Panc1 (cell line): ENCODE measurements around the gene NDUFB3. TPM values are rescaled to one million over a fixed set of nuclear protein-coding genes. Genes with fewer than 3 reads are reported as not detected.

Source experiments
- ATAC-seq: fragments of 200-7000 bp; cut with Tn5 transposase; 2 replicates; pipeline ENCODE4 v1.9.1; 2020; ENCODE audit warnings: mild to moderate bottlenecking, moderate library complexity
- BruUV-seq: library from RNA; stranded (reverse); fragments of 400-500 nt; replicated peaks from 2 replicates; lab custom pipeline; 2021; lab: Mats Ljungman, UMichigan
- CTCF ChIA-PET: fragments of 300-600 bp; sonication (Branson Sonifier 250); formaldehyde crosslinking; loops from one replicate; lab custom pipeline; 2022; ENCODE audit warnings: antibody characterized with exemption; lab: Charles Lee
- POLR2A ChIA-PET: fragments of 300-600 bp; sonication (Branson Sonifier 250); formaldehyde crosslinking; loops from one replicate; lab custom pipeline; 2022; ENCODE audit warnings: antibody characterized with exemption; lab: Charles Lee
- DNase-seq: peaks from one replicate; pipeline ENCODE4 v3.0.0-alpha.2; 2010; ENCODE audit warnings: low read depth, low spot score
- H3K27ac ChIP-seq: 2 replicates; pipeline ENCODE4 v1.5.1; 2011; ENCODE audit warnings: mild to moderate bottlenecking, low read length, inconsistent platforms
- H3K27me3 ChIP-seq: fragments of 200-500 bp; sonication (Bioruptor generic); 2 replicates; pipeline ENCODE4 v1.6.0; 2014; ENCODE audit warnings: low read length, inconsistent platforms; ENCODE audit not compliant: control insufficient read depth, insufficient read depth
- H3K36me3 ChIP-seq: fragments of 200-500 bp; sonication (Bioruptor generic); 2 replicates; pipeline ENCODE4 v1.5.1; 2014; ENCODE audit warnings: inconsistent platforms, mild to moderate bottlenecking, low read length, moderate library complexity; ENCODE audit not compliant: control insufficient read depth, insufficient read depth
- H3K4me1 ChIP-seq: 2 replicates; pipeline ENCODE4 v1.5.1; 2011; ENCODE audit warnings: inconsistent platforms, mild to moderate bottlenecking, low read length, moderate library complexity; ENCODE audit not compliant: control insufficient read depth, insufficient read depth
- H3K4me3 ChIP-seq, 2 experiments: 2 replicates each; pipeline ENCODE4 v1.5.1; 2011 to 2012; ENCODE audit warnings: low read depth in 2 of 2, low read length in 2 of 2, mild to moderate bottlenecking in 2 of 2, inconsistent platforms in 1 of 2, moderate library complexity in 1 of 2
- H3K9me3 ChIP-seq: fragments of 200-500 bp; sonication (Bioruptor generic); 2 replicates; pipeline ENCODE4 v1.5.1; 2014; ENCODE audit warnings: low read depth, mild to moderate bottlenecking, inconsistent platforms, low read length, moderate library complexity; ENCODE audit not compliant: control insufficient read depth, insufficient read depth
- CTCF ChIP-seq: fragments of 450-650 bp; IDR thresholded peaks from 2 replicates; pipeline ENCODE4 v1.5.1; 2017; ENCODE audit warnings: mild to moderate bottlenecking
- POLR2AphosphoS5 ChIP-seq: IDR thresholded peaks from 2 replicates; pipeline ENCODE4 v1.6.1; 2012; ENCODE audit warnings: mild to moderate bottlenecking, low read depth, low read length, moderate library complexity
- REST ChIP-seq, 2 experiments: IDR thresholded peaks; 2 replicates each; pipeline ENCODE4 v1.6.1; 2011 to 2012; ENCODE audit warnings: low read depth in 2 of 2, control low read depth in 1 of 2, low read length in 1 of 2, mild to moderate bottlenecking in 1 of 2, moderate library complexity in 1 of 2; ENCODE audit not compliant: insufficient read depth in 1 of 2
- SIN3A ChIP-seq: IDR thresholded peaks from 2 replicates; pipeline ENCODE4 v1.6.1; 2012; ENCODE audit warnings: low read depth, mild to moderate bottlenecking, low read length, moderate library complexity, borderline replicate concordance; ENCODE audit not compliant: insufficient read depth
- TCF7L2 ChIP-seq: IDR thresholded peaks from 2 replicates; pipeline ENCODE4 v1.6.1; 2011; ENCODE audit warnings: mild to moderate bottlenecking, low read depth, low read length, inconsistent platforms
- in situ Hi-C: cut with HindIII; loops from 2 replicates; pipeline ENCODE4 v1.10.0; 2016; ENCODE audit warnings: low sequenced_read_pairs, low pct_unique_long_range_greater_than_20kb
- intact Hi-C: fragments of 100-400 bp; cut with micrococcal nuclease; formaldehyde crosslinking; loops from one replicate; pipeline ENCODE4 v1.10.0; 2022; ENCODE audit not compliant: unreplicated experiment
- total RNA-seq: library from RNA; stranded (reverse); gene quantifications from one replicate; pipeline ENCODE4 v1.2.1, GENCODE V29; 2021; ENCODE audit not compliant: unreplicated experiment

Gene NDUFB3
- total RNA-seq, 1 experiment from 2014 or later, result 88.6 TPM

- DNase-seq, result no peak
- no peaks in the 10 kb centered on the region for H3K36me3 ChIP-seq
- TF ChIP-seq POLR2AphosphoS5, result no peak
- TF ChIP-seq CTCF, result no peak
- no peak for TF ChIP-seq TCF7L2
- no peak for TF ChIP-seq REST (IDR thresholded peaks at IDR 0.05; ENCODE audit: insufficient read depth in 1 of 2, low read depth in 2 of 2, low read length in 1 of 2)
- no peak for TF ChIP-seq SIN3A
- no TSS peak for BruUV-seq
- H3K4me1 ChIP-seq, result peaks cover 84% of the 10 kb centered on the region
- ChIA-PET POLR2A (interaction anchor here (0.6 to 1.5 kb wide), 2 partner anchors 9 to 140 kb away, joined by 5 to 10 read pairs; no protein-coding TSS in a partner anchor), CTCF (no interaction called here)
- no peak for ATAC-seq
- H3K27ac ChIP-seq, result peak overlapping the region; percentile 80
- intact Hi-C loops, result no loop called here
- no peaks in the 10 kb centered on the region for H3K27me3 ChIP-seq
- H3K9me3 ChIP-seq, result no peaks in the 10 kb centered on the region
- in situ Hi-C loops, result no loop called here
- 0 out of 4 replicates have a peak overlapping the region, but pooled peaks of 1 of the 2 experiments have one; percentile 21 for H3K4me3 ChIP-seq
Measured at GRCh38 chr2:201126308-201127151, 54.7 kb downstream of the NDUFB3 start.

GRCh38 chr2:201127152-201127511 is 55.3 kb downstream of the NDUFB3 start:
- Histone ChIP-seq H3K27ac (peak overlapping the region; percentile 80), H3K27me3 (no peaks in the 10 kb centered on the region), H3K36me3 (no peaks in the 10 kb centered on the region), H3K4me1 (peaks cover 78% of the 10 kb centered on the region), H3K9me3 (no peaks in the 10 kb centered on the region), H3K4me3 (peak overlapping the region in 1 of 2 experiments; percentile 21; a peak in 1 of 4 replicates)
- in situ Hi-C loops (no loop called here), intact Hi-C loops (no loop called here)
- TF ChIP-seq SIN3A (no peak), REST (IDR thresholded peaks at IDR 0.05; ENCODE audit: insufficient read depth in 1 of 2, low read depth in 2 of 2, low read length in 1 of 2) (no peak), CTCF (no peak), TCF7L2 (no peak), POLR2AphosphoS5 (no peak)
- ATAC-seq, result no peak
- DNase-seq, result no peak
- ChIA-PET POLR2A (interaction anchor here (1.5 kb wide), 1 partner anchor 10 kb away, joined by 5 read pairs; no protein-coding TSS in a partner anchor), CTCF (no interaction called here)
- no TSS peak for BruUV-seq
